Astrocyte of the spinal cord (primary cell): Measurements from ENCODE around the gene RACK1.

Source experiments
- DNase-seq: peaks from one replicate; pipeline ENCODE4 v3.0.0; 2011; ENCODE audit warnings: low read depth, low spot score
- H3K4me3 ChIP-seq: 2 replicates; pipeline ENCODE4 v1.5.1; 2011; ENCODE audit warnings: low read depth, mild to moderate bottlenecking, low read length, moderate library complexity
- CTCF ChIP-seq: IDR thresholded peaks from 2 replicates; pipeline ENCODE4 v1.5.1; 2012; ENCODE audit warnings: low read depth, mild to moderate bottlenecking, low read length, inconsistent platforms
- in situ Hi-C: cut with HindIII; loops from 2 replicates; pipeline ENCODE4 v1.10.0; 2017; ENCODE audit warnings: low sequenced_read_pairs

The RACK1 gene

DNA sequence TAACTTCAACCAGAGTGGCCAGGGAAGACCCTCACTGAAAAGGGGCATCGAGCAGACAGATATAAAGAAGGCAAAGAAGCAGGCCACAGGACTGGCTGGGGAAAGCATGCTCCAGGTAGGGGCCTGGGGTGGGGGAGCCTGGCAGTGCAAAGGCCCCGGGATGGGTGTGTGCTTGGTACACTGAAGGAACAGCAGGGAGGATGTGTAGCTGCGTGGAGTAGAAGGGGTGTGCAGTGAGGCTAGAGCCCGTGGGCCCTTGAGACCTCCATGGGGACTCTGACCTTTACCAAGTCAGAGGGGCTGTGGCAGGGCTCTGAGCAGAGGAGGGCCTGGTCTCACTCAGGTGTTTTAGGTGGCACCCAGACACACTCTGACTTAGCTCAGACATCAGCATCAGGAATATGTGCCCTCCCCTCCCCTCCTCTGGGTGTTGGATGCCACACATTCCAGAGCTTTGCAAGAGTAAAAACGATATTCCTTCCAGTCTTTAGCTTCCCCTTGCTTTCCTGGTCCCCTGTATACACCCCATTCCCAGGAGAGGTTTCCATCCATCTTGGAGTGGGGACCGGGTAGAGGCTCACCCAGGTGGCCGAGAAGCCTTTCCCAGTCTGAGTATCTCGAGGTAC lies 46.3 kb downstream of the RACK1 start:
- in situ Hi-C loops, result no loop called here

DNA sequence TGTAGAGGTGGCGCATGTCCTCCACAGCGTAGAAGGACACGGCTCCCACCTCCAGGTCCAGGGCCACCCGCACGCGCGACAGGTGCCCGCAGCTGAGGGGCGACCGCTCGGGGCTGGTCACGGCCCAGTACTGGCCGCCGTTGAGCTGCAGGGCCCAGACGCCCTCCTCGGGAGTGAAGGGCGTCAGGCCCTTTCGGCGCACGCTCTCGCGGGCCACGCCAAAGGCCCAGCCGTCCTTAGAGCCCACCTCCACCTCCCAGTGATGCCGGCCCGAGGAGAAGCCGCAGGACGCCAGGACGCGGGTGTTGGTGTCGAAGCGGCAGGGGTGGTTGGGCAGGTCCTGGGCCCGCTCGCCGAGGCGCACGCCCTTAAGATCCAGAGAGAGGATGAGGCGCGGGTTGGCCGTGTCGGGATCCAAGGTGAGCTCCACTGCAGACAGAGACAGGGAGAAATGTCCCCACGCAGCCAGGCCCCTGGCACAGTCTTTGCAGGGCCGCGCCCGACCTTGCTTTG lies 48.4 kb downstream of the RACK1 start:
- no peak for DNase-seq
- no peak overlapping the region for H3K4me3 ChIP-seq
- TF ChIP-seq CTCF, result no peak
- in situ Hi-C loops, result no loop called here

More for the DNA sequence above, 46.3 kb downstream of the RACK1 start:
- no peak for TF ChIP-seq CTCF
- no peak for DNase-seq
- H3K4me3 ChIP-seq, result no peak overlapping the region

GRCh38 chr5:181194489-181195248 lies 49.0 kb downstream of the RACK1 start:
- DNase-seq, result no peak

DNA sequence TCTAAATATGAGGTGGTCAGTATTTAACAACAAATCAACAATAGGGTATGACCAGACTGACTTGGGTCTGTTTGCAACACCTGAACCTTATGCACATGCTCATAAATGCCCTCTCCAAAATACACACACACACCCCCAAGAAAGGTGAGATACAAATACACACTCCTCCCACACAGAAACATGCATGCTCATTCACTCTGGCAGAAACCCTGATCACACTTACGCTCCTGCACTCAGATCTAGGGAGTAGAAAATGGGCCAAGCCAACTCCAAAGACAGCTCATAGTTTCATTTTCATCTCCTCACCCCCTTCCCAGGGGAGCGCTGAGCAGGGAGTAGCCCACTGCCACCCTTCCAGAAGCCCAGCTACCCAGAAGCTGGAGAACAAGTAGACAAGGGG lies 50.0 kb downstream of the RACK1 start:
- in situ Hi-C loops, result no loop called here
- no peak for DNase-seq
- H3K4me3 ChIP-seq, result no peak overlapping the region
- no peak for TF ChIP-seq CTCF

More at GRCh38 chr5:181194489-181195248, 49.0 kb downstream of the RACK1 start:
- TF ChIP-seq CTCF, result no peak
- in situ Hi-C loops, result no loop called here
- no peak overlapping the region for H3K4me3 ChIP-seq

DNA sequence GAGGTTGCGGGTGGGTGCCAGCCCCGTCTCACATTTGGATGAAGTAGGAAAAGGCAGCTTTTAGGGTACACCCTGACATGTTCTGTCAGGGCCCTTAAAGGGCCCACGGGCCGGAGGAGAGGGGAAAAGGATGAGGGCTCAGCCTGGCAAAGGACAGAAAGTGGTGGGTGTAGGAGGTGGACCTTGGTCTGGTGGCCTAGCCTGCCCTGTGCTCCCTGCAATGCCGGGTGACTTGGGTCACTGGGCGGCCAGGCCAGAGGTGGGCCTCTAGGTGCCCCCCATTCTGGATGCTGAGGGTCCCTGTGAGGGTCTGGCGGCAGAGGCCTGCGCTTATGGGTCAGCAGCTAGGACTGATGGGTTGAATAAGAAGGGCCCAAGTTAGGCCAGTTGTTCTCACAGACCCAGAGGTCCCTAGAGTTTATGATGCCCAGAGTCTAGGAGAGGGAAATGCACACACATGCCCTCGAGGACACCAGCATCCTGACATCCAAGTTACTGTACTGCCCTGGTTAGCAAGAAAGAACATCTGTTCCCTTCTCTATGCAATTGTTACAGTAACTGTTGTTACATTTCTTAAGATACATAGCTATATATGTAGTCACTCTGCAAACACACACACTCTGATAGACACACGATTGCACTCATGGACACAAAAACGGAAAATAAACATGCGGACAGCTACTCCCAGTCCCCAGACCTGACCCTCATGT lies 51.2 kb downstream of the RACK1 start:
- peak overlapping the region; percentile 79 for H3K4me3 ChIP-seq
- DNase-seq, result no peak
- in situ Hi-C loops, result no loop called here
- no peak for TF ChIP-seq CTCF

DNA sequence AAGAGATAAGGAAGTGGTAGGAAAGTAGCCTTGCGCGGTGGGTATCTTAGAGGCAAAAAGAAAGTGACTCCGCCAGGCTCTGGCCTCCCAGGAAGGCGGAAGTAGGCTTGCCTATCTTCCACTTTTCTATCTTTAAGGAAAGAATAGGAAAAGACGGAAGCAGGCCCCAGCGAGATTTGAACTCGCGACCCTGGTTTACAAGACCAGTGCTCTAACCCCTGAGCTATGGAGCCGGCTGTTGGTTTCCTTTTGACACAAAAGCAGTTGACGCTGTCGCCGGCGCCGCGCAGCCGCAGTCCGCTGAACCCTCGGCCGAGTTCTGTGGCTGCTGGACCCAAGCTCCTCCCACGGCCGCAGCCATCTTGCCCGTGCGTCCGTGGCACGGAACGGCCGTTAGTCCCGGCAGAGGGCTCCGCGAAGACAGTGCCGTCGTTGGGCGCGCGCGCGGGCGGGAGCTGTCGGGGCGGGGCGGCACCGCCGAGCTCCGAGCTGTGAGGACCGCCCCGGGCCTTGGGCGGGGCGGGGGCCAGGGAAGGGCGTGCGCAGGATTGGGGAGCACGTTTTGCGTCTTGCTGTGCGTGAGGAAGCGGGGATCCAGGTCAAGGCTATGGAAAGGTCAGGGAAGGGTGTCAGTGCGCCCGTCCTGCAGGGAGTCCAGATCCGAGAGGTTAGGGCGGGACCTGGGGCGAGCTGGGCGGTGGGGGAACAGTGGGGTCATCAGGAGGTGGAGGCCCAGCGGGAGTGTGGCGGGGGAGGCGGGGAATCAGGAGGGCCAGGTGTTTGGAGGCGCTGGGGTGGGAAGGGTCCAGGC lies 52.0 kb downstream of the RACK1 start:
- in situ Hi-C loops, result no loop called here

More for the DNA sequence above, 52.0 kb downstream of the RACK1 start:
- no peak for TF ChIP-seq CTCF
- H3K4me3 ChIP-seq, result peak overlapping the region; percentile 79
- peak; percentile 96 for DNase-seq
